Subcutaneous abdominal adipose tissue (tissue), 5 donors: Measurements from ENCODE around the gene TEX28.

ENCODE experiments used
- H3K27ac ChIP-seq: one replicate; pipeline ENCODE4 v1.7.0; 2013; ENCODE audit warnings: low read depth, mild to moderate bottlenecking, inconsistent platforms, low read length, moderate library complexity
- H3K27me3 ChIP-seq, 5 donors: one replicate each; pipeline ENCODE4 v1.7.0; 2013; ENCODE audit warnings: low read length in 5 of 5, inconsistent platforms in 1 of 5; ENCODE audit not compliant: control insufficient read depth in 5 of 5, insufficient read depth in 4 of 5
- H3K36me3 ChIP-seq, 5 donors: one replicate each; pipeline ENCODE4 v1.7.0; 2013; ENCODE audit warnings: low read length in 5 of 5; ENCODE audit not compliant: control insufficient read depth in 5 of 5, insufficient read depth in 5 of 5
- H3K4me1 ChIP-seq, 5 donors: one replicate each; pipeline ENCODE4 v1.7.0; 2013; ENCODE audit warnings: low read length in 5 of 5, mild to moderate bottlenecking in 3 of 5, moderate library complexity in 1 of 5; ENCODE audit not compliant: control insufficient read depth in 5 of 5, insufficient read depth in 5 of 5
- H3K4me3 ChIP-seq, 5 donors: one replicate each; pipeline ENCODE4 v1.7.0; 2013; ENCODE audit warnings: low read length in 5 of 5, low read depth in 1 of 5
- H3K9ac ChIP-seq, 5 donors: one replicate each; pipeline ENCODE4 v1.7.0; 2013; ENCODE audit warnings: low read length in 5 of 5, mild to moderate bottlenecking in 4 of 5, moderate library complexity in 3 of 5
- H3K9me3 ChIP-seq, 5 donors: one replicate each; pipeline ENCODE4 v1.7.0; 2013; ENCODE audit warnings: low read length in 5 of 5; ENCODE audit not compliant: control insufficient read depth in 5 of 5
- donor health status: healthy.
- donor health status: healthy.
- donor health status: healthy.
- donor health status: healthy.
- donor health status: healthy.

TEX28 gene

GRCh38 chrX:154327038-154327820, 32.3 kb upstream of the TEX28 start:
- H3K4me3 ChIP-seq: no peak overlapping the region
- peaks cover 0 to 2% (median 0%) of the 10 kb centered on the region in 5 donors for H3K9me3 ChIP-seq
- no peak overlapping the region for H3K27ac ChIP-seq
- H3K4me1 ChIP-seq: peaks cover 1 to 18% (median 11%) of the 10 kb centered on the region in 5 donors
- H3K27me3 ChIP-seq: peaks cover 0 to 26% (median 13%) of the 10 kb centered on the region in 5 donors
- no peaks in the 10 kb centered on the region for H3K36me3 ChIP-seq
- no peak overlapping the region for H3K9ac ChIP-seq

- H3K9ac ChIP-seq: no peak overlapping the region
- H3K36me3 ChIP-seq: no peaks in the 10 kb centered on the region
- peaks cover 1 to 18% (median 11%) of the 10 kb centered on the region in 5 donors for H3K4me1 ChIP-seq
- no peak overlapping the region for H3K4me3 ChIP-seq
- H3K9me3 ChIP-seq: peaks cover 0 to 2% (median 0%) of the 10 kb centered on the region in 5 donors
- H3K27me3 ChIP-seq: peaks cover 0 to 31% (median 14%) of the 10 kb centered on the region in 5 donors
- H3K27ac ChIP-seq: no peak overlapping the region
Measured at GRCh38 chrX:154325541-154325940, 30.6 kb upstream of the TEX28 start.

GRCh38 chrX:154323537-154323936, 28.6 kb upstream of the TEX28 start:
- Histone ChIP-seq H3K27me3 (peaks cover 0 to 23% (median 15%) of the 10 kb centered on the region in 5 donors), H3K9ac (no peak overlapping the region), H3K4me1 (peaks cover 1 to 18% (median 11%) of the 10 kb centered on the region in 5 donors), H3K27ac (no peak overlapping the region), H3K36me3 (no peaks in the 10 kb centered on the region), H3K4me3 (no peak overlapping the region), H3K9me3 (peaks cover 0 to 2% (median 0%) of the 10 kb centered on the region in 5 donors)

GRCh38 chrX:154322890-154323289, 28.0 kb upstream of the TEX28 start:
- no peak overlapping the region for H3K27ac ChIP-seq
- no peak overlapping the region for H3K9ac ChIP-seq
- H3K36me3 ChIP-seq: no peaks in the 10 kb centered on the region
- no peak overlapping the region for H3K4me3 ChIP-seq
- H3K27me3 ChIP-seq: peaks cover 0 to 23% (median 15%) of the 10 kb centered on the region in 5 donors
- peaks cover 0 to 2% (median 0%) of the 10 kb centered on the region in 5 donors for H3K9me3 ChIP-seq
- peaks cover 1 to 18% (median 11%) of the 10 kb centered on the region in 5 donors for H3K4me1 ChIP-seq

- Histone ChIP-seq H3K4me1 (peaks cover 0 to 8% (median 0%) of the 10 kb centered on the region in 5 donors), H3K9me3 (peaks cover 0 to 2% (median 0%) of the 10 kb centered on the region in 5 donors), H3K4me3 (no peak overlapping the region)
Measured at GRCh38 chrX:154321594-154321993, 26.7 kb upstream of the TEX28 start.

GRCh38 chrX:154321152-154321551, 26.2 kb upstream of the TEX28 start:
- Histone ChIP-seq H3K4me3 (no peak overlapping the region), H3K9me3 (peaks cover 0 to 2% (median 0%) of the 10 kb centered on the region in 5 donors), H3K9ac (no peak overlapping the region), H3K36me3 (no peaks in the 10 kb centered on the region), H3K27ac (no peak overlapping the region), H3K27me3 (peaks cover 8 to 21% (median 15%) of the 10 kb centered on the region in 5 donors), H3K4me1 (peaks cover 0 to 4% (median 0%) of the 10 kb centered on the region in 5 donors)

More at GRCh38 chrX:154321594-154321993, 26.7 kb upstream of the TEX28 start:
- Histone ChIP-seq H3K9ac (no peak overlapping the region), H3K27ac (no peak overlapping the region), H3K36me3 (no peaks in the 10 kb centered on the region), H3K27me3 (peaks cover 8 to 21% (median 15%) of the 10 kb centered on the region in 5 donors)

- Histone ChIP-seq H3K27me3 (peaks cover 8 to 18% (median 15%) of the 10 kb centered on the region in 5 donors), H3K9ac (no peak overlapping the region), H3K4me1 (peaks cover 0 to 2% (median 0%) of the 10 kb centered on the region in 5 donors), H3K27ac (no peak overlapping the region), H3K4me3 (no peak overlapping the region), H3K9me3 (peaks cover 0 to 2% (median 0%) of the 10 kb centered on the region in 5 donors), H3K36me3 (no peaks in the 10 kb centered on the region)
Measured at GRCh38 chrX:154320406-154320805, 25.5 kb upstream of the TEX28 start.

- H3K27me3 ChIP-seq: peaks cover 7 to 12% (median 11%) of the 10 kb centered on the region in 5 donors
- H3K9me3 ChIP-seq: no peaks in the 10 kb centered on the region
- no peak overlapping the region for H3K4me3 ChIP-seq
- H3K36me3 ChIP-seq: no peaks in the 10 kb centered on the region
- peaks cover 0 to 2% (median 0%) of the 10 kb centered on the region in 5 donors for H3K4me1 ChIP-seq
- no peak overlapping the region for H3K27ac ChIP-seq
- H3K9ac ChIP-seq: no peak overlapping the region
Measured at GRCh38 chrX:154317391-154317995, 22.6 kb upstream of the TEX28 start.

GRCh38 chrX:154315416-154315815, 20.5 kb upstream of the TEX28 start:
- Histone ChIP-seq H3K9ac (no peak overlapping the region), H3K4me1 (peaks cover 0 to 2% (median 0%) of the 10 kb centered on the region in 5 donors), H3K27ac (no peak overlapping the region), H3K9me3 (no peaks in the 10 kb centered on the region), H3K27me3 (peaks cover 6 to 18% (median 8%) of the 10 kb centered on the region in 5 donors), H3K4me3 (no peak overlapping the region), H3K36me3 (no peaks in the 10 kb centered on the region)

GRCh38 chrX:154313147-154313546, 18.2 kb upstream of the TEX28 start:
- Histone ChIP-seq H3K36me3 (no peaks in the 10 kb centered on the region), H3K9me3 (no peaks in the 10 kb centered on the region), H3K27me3 (peaks cover 0 to 17% (median 6%) of the 10 kb centered on the region in 5 donors), H3K4me1 (peaks cover 0 to 9% (median 3%) of the 10 kb centered on the region in 5 donors), H3K4me3 (no peak overlapping the region), H3K27ac (no peak overlapping the region), H3K9ac (peak overlapping the region in 1 of 5 donors; percentile 22)
